ENCODE measurements around the gene MCM3AP.

DNA sequence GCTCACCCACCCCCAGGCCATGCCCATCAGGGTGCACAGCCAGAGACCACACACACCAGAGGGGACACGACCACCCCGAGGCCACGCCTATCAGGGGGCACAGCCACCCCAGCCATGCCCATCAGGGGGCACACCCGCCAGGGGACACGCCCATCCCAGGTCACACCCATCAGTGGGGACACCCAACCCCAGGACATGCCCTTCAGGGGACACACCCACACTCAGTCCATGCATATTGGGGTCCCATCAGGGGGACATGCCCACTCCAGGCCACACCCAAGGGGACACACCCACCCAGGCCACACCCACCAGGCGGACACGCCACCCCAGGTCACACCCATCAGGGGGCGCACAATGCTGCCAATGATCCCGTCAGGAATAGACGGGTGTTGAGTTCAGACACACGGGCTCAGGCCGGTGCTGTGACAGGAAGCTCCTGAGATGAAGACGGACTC is 20.7 kb downstream of the MCM3AP start:
- no peak for TF ChIP-seq NRF1 (conservative IDR thresholded peaks at IDR 0.05 in 1 of 2, IDR thresholded peaks at IDR 0.05 in 1 of 2)
- no peak for TF ChIP-seq EZH2 (IDR thresholded peaks at IDR 0.05; ENCODE audit: borderline replicate concordance, low read depth, low read length)
- TF ChIP-seq, protein P1, sequence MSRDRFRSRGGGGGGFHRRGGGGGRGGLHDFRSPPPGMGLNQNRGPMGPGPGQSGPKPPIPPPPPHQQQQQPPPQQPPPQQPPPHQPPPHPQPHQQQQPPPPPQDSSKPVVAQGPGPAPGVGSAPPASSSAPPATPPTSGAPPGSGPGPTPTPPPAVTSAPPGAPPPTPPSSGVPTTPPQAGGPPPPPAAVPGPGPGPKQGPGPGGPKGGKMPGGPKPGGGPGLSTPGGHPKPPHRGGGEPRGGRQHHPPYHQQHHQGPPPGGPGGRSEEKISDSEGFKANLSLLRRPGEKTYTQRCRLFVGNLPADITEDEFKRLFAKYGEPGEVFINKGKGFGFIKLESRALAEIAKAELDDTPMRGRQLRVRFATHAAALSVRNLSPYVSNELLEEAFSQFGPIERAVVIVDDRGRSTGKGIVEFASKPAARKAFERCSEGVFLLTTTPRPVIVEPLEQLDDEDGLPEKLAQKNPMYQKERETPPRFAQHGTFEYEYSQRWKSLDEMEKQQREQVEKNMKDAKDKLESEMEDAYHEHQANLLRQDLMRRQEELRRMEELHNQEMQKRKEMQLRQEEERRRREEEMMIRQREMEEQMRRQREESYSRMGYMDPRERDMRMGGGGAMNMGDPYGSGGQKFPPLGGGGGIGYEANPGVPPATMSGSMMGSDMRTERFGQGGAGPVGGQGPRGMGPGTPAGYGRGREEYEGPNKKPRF (IDR thresholded peaks at IDR 0.05; ENCODE audit: low read depth, low read length): no peak
- TF ChIP-seq ELK1 (CRISPR knock-in tag; IDR thresholded peaks at IDR 0.05): no peak
- no peak for TF ChIP-seq HDAC2 (IDR thresholded peaks at IDR 0.05)
- TF ChIP-seq MAFG (tag; conservative IDR thresholded peaks at IDR 0.05): no peak
- TF ChIP-seq XRCC3 (IDR thresholded peaks at IDR 0.05): no peak
- TF ChIP-seq, protein P2, sequence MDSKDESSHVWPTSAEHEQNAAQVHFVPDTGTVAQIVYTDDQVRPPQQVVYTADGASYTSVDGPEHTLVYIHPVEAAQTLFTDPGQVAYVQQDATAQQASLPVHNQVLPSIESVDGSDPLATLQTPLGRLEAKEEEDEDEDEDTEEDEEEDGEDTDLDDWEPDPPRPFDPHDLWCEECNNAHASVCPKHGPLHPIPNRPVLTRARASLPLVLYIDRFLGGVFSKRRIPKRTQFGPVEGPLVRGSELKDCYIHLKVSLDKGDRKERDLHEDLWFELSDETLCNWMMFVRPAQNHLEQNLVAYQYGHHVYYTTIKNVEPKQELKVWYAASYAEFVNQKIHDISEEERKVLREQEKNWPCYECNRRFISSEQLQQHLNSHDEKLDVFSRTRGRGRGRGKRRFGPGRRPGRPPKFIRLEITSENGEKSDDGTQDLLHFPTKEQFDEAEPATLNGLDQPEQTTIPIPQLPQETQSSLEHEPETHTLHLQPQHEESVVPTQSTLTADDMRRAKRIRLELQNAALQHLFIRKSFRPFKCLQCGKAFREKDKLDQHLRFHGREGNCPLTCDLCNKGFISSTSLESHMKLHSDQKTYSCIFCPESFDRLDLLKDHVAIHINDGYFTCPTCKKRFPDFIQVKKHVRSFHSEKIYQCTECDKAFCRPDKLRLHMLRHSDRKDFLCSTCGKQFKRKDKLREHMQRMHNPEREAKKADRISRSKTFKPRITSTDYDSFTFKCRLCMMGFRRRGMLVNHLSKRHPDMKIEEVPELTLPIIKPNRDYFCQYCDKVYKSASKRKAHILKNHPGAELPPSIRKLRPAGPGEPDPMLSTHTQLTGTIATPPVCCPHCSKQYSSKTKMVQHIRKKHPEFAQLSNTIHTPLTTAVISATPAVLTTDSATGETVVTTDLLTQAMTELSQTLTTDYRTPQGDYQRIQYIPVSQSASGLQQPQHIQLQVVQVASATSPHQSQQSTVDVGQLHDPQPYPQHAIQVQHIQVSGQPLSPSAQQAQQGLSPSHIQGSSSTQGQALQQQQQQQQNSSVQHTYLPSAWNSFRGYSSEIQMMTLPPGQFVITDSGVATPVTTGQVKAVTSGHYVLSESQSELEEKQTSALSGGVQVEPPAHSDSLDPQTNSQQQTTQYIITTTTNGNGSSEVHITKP (IDR thresholded peaks at IDR 0.05; ENCODE audit: partially characterized antibody): no peak
- TF ChIP-seq, protein P3, sequence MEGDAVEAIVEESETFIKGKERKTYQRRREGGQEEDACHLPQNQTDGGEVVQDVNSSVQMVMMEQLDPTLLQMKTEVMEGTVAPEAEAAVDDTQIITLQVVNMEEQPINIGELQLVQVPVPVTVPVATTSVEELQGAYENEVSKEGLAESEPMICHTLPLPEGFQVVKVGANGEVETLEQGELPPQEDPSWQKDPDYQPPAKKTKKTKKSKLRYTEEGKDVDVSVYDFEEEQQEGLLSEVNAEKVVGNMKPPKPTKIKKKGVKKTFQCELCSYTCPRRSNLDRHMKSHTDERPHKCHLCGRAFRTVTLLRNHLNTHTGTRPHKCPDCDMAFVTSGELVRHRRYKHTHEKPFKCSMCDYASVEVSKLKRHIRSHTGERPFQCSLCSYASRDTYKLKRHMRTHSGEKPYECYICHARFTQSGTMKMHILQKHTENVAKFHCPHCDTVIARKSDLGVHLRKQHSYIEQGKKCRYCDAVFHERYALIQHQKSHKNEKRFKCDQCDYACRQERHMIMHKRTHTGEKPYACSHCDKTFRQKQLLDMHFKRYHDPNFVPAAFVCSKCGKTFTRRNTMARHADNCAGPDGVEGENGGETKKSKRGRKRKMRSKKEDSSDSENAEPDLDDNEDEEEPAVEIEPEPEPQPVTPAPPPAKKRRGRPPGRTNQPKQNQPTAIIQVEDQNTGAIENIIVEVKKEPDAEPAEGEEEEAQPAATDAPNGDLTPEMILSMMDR (IDR thresholded peaks at IDR 0.05 in 2 of 3, conservative IDR thresholded peaks at IDR 0.05 in 1 of 3; ENCODE audit: insufficient read depth in 2 of 3, low read depth in 1 of 3, low read length in 3 of 3): peak; percentile 31 to 39 (median 35); a peak in 4 of 6 replicates
- TF ChIP-seq, protein P4, sequence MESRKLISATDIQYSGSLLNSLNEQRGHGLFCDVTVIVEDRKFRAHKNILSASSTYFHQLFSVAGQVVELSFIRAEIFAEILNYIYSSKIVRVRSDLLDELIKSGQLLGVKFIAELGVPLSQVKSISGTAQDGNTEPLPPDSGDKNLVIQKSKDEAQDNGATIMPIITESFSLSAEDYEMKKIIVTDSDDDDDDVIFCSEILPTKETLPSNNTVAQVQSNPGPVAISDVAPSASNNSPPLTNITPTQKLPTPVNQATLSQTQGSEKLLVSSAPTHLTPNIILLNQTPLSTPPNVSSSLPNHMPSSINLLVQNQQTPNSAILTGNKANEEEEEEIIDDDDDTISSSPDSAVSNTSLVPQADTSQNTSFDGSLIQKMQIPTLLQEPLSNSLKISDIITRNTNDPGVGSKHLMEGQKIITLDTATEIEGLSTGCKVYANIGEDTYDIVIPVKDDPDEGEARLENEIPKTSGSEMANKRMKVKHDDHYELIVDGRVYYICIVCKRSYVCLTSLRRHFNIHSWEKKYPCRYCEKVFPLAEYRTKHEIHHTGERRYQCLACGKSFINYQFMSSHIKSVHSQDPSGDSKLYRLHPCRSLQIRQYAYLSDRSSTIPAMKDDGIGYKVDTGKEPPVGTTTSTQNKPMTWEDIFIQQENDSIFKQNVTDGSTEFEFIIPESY (CRISPR knock-in tag; IDR thresholded peaks at IDR 0.05): peak; percentile 85
- no peak for TF ChIP-seq MYC (IDR thresholded peaks at IDR 0.05; ENCODE audit: low read depth, low read length)
- no peak for TF ChIP-seq MYC (CRISPR knock-in tag; IDR thresholded peaks at IDR 0.05; ENCODE audit: borderline replicate concordance, low read depth)
- TF ChIP-seq, protein P5, sequence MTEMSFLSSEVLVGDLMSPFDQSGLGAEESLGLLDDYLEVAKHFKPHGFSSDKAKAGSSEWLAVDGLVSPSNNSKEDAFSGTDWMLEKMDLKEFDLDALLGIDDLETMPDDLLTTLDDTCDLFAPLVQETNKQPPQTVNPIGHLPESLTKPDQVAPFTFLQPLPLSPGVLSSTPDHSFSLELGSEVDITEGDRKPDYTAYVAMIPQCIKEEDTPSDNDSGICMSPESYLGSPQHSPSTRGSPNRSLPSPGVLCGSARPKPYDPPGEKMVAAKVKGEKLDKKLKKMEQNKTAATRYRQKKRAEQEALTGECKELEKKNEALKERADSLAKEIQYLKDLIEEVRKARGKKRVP (CRISPR knock-in tag; IDR thresholded peaks at IDR 0.05): no peak
- no peak for TF ChIP-seq NFRKB (IDR thresholded peaks at IDR 0.05; ENCODE audit: low read depth)
- no peak for TF ChIP-seq GABPA (tag; conservative IDR thresholded peaks at IDR 0.05; ENCODE audit: low read depth)

Data from K562 (cell line).